KMS-11 (cell line): ENCODE measurements around the gene GAL3ST3.

ENCODE experiments used
- H2AFZ ChIP-seq: fragments of 200-600 bp; sonication (generic); 2 replicates; pipeline ENCODE4 v1.6.1; 2016; ENCODE audit warnings: antibody characterized with exemption, mixed run types, low read depth
- H3K27ac ChIP-seq: fragments of 200-600 bp; sonication (generic); 2 replicates; pipeline ENCODE4 v1.6.1; 2016; ENCODE audit warnings: mild to moderate bottlenecking, mixed run types
- H3K27me3 ChIP-seq: fragments of 200-600 bp; sonication (generic); 2 replicates; pipeline ENCODE4 v1.6.1; 2017; ENCODE audit warnings: mild to moderate bottlenecking, low read depth, mixed run types, moderate library complexity; ENCODE audit not compliant: insufficient read depth
- H3K36me3 ChIP-seq: fragments of 200-600 bp; sonication (generic); 2 replicates; pipeline ENCODE4 v1.6.1; 2017; ENCODE audit warnings: mild to moderate bottlenecking, mixed run types; ENCODE audit not compliant: insufficient read depth
- H3K4me1 ChIP-seq: fragments of 200-600 bp; sonication (generic); 2 replicates; pipeline ENCODE4 v1.6.1; 2016; ENCODE audit warnings: mild to moderate bottlenecking, low read depth, mixed run types; ENCODE audit not compliant: poor library complexity, severe bottlenecking
- H3K4me2 ChIP-seq: fragments of 200-600 bp; sonication (generic); 2 replicates; pipeline ENCODE4 v1.7.0; 2016; ENCODE audit warnings: mild to moderate bottlenecking, mixed run types
- H3K4me3 ChIP-seq: fragments of 200-600 bp; sonication (generic); IDR thresholded peaks from 2 replicates; pipeline ENCODE4 v1.6.1; 2017; ENCODE audit warnings: low read depth, low read length, mixed read lengths; ENCODE audit not compliant: insufficient read depth
- H3K79me2 ChIP-seq: fragments of 200-600 bp; sonication (generic); 2 replicates; pipeline ENCODE4 v1.6.1; 2016; ENCODE audit warnings: low read depth, mixed run types; ENCODE audit not compliant: insufficient read depth
- H3K9ac ChIP-seq: fragments of 200-600 bp; sonication (generic); 2 replicates; pipeline ENCODE4 v1.6.1; 2016; ENCODE audit warnings: mild to moderate bottlenecking, mixed run types
- H4K20me1 ChIP-seq: fragments of 200-600 bp; sonication (generic); 2 replicates; pipeline ENCODE4 v1.6.1; 2016; ENCODE audit warnings: mild to moderate bottlenecking, mixed run types; ENCODE audit not compliant: insufficient read depth
- CTCF ChIP-seq: fragments of 200-600 bp; sonication (generic); conservative IDR thresholded peaks from 2 replicates; pipeline ENCODE4 v1.6.1; 2017; ENCODE audit warnings: low read depth, mild to moderate bottlenecking, antibody characterized with exemption, low read length, moderate library complexity, mixed read lengths

Gene GAL3ST3

GRCh38 chr11:66016793-66017177 is 32.2 kb downstream of the GAL3ST3 start:
- Histone ChIP-seq H3K9ac (no peak overlapping the region), H3K27ac (no peak overlapping the region), H3K4me3 (no peak overlapping the region), H3K4me2 (no peak overlapping the region), H4K20me1 (no peaks in the 10 kb centered on the region), H3K4me1 (peaks cover 9% of the 10 kb centered on the region), H3K27me3 (no peaks in the 10 kb centered on the region), H3K79me2 (no peaks in the 10 kb centered on the region), H2AFZ (no peak overlapping the region), H3K36me3 (no peaks in the 10 kb centered on the region)
- no peak for TF ChIP-seq CTCF

- H3K4me2 ChIP-seq, result no peak overlapping the region
- no peak overlapping the region for H3K4me3 ChIP-seq
- H3K36me3 ChIP-seq, result no peaks in the 10 kb centered on the region
- no peaks in the 10 kb centered on the region for H3K79me2 ChIP-seq
- no peak overlapping the region for H3K9ac ChIP-seq
- H2AFZ ChIP-seq, result no peak overlapping the region
- H3K27ac ChIP-seq, result no peak overlapping the region
- no peaks in the 10 kb centered on the region for H3K27me3 ChIP-seq
- no peaks in the 10 kb centered on the region for H4K20me1 ChIP-seq
- TF ChIP-seq CTCF, result no peak
- H3K4me1 ChIP-seq, result peaks cover 9% of the 10 kb centered on the region
These were observed 32.8 kb downstream of the GAL3ST3 start for GRCh38 chr11:66015936-66016792.

DNA sequence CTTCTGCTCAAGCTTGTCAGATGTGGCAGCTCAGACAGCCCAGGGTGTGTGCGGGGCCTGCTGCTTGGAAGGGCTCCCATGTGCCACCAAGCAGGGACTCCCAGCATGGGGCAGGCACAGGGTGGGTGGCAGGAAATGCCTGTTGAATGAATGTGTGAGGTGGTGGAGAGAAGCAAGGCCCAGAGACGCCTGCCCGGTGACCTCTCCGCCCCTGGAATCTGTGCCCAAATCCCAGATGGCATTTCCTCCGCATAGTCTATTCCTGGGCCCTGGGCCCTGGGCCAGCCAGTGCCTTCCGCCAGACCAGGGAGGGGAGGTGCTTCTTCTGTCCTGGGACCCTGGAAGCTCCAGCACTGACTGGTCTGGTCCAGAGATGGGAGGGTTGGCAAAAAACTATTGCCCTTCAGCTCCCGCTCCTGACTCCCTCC is 33.5 kb downstream of the GAL3ST3 start:
- H3K4me2 ChIP-seq, result no peak overlapping the region
- no peak overlapping the region for H3K9ac ChIP-seq
- TF ChIP-seq CTCF, result no peak
- no peak overlapping the region for H2AFZ ChIP-seq
- no peaks in the 10 kb centered on the region for H3K36me3 ChIP-seq
- H4K20me1 ChIP-seq, result no peaks in the 10 kb centered on the region
- no peak overlapping the region for H3K4me3 ChIP-seq
- no peaks in the 10 kb centered on the region for H3K27me3 ChIP-seq
- H3K27ac ChIP-seq, result no peak overlapping the region
- no peaks in the 10 kb centered on the region for H3K79me2 ChIP-seq
- peaks cover 9% of the 10 kb centered on the region for H3K4me1 ChIP-seq

DNA sequence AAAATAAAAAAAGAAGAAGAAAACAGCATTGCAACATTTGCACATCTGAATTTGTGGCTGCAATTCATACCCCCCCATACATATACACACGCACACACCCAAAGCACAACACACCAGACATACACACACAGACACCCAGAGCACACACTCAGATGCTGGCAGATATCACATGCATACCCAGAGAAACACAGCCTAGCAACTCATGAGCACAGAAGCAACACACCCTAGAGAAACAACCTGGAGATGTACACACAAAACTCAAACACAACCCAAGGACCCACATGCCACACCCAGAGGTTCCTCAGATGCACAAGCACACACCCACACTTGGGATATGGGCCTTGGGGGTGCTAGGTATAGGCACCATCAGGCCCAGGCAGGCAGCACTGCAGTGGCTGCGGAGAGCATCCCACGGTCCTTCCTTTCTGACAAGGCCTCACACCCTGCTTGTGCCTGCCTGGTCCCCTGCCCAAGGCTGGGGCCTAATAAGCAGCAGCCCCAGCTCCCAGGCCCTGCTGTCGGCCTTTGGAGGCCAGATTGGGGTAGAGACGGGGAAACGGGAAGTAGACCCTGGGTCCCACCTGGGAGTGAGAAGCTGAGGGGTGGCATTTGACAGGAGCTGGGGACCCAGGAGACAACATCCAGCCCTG is 34.0 kb downstream of the GAL3ST3 start:
- H3K4me2 ChIP-seq, result no peak overlapping the region

More for the DNA sequence above, 34.0 kb downstream of the GAL3ST3 start:
- Histone ChIP-seq H3K4me1 (peaks cover 9% of the 10 kb centered on the region), H4K20me1 (no peaks in the 10 kb centered on the region), H3K4me3 (no peak overlapping the region), H3K27ac (no peak overlapping the region), H3K27me3 (no peaks in the 10 kb centered on the region), H3K79me2 (no peaks in the 10 kb centered on the region), H2AFZ (no peak overlapping the region), H3K36me3 (no peaks in the 10 kb centered on the region), H3K9ac (no peak overlapping the region)
- TF ChIP-seq CTCF, result no peak
